Osteoblast (primary cell): ENCODE results near the gene DOCK7. TPM values are rescaled to one million over a fixed set of nuclear protein-coding genes. Genes with fewer than 3 reads are reported as not detected.

Experiments used
- DNase-seq: peaks from one replicate; pipeline ENCODE4 v3.0.0; 2011; ENCODE audit warnings: low spot score, mixed read lengths; ENCODE audit not compliant: insufficient read length; ENCODE audit errors: missing footprints
- H2AFZ ChIP-seq: 2 replicates; pipeline ENCODE4 v1.6.0; 2011; ENCODE audit warnings: mild to moderate bottlenecking, low read length
- H3K27ac ChIP-seq: 2 replicates; pipeline ENCODE4 v1.5.1; 2011; ENCODE audit warnings: mild to moderate bottlenecking, low read depth, low read length, moderate library complexity
- H3K27me3 ChIP-seq: 2 replicates; pipeline ENCODE4 v1.6.0; 2012; ENCODE audit warnings: mild to moderate bottlenecking, control low read depth, inconsistent platforms, low read length, moderate library complexity; ENCODE audit not compliant: insufficient read depth
- H3K36me3 ChIP-seq: 2 replicates; pipeline ENCODE4 v1.5.1; 2011; ENCODE audit warnings: mild to moderate bottlenecking, low read length, control low read depth, moderate library complexity; ENCODE audit not compliant: insufficient read depth
- H3K4me1 ChIP-seq: 2 replicates; pipeline ENCODE4 v1.5.1; 2011; ENCODE audit warnings: mild to moderate bottlenecking, low read length, control low read depth, moderate library complexity; ENCODE audit not compliant: insufficient read depth
- H3K4me2 ChIP-seq: 2 replicates; pipeline ENCODE4 v1.6.0; 2011; ENCODE audit warnings: mild to moderate bottlenecking, low read length; ENCODE audit not compliant: insufficient read depth
- H3K4me3 ChIP-seq: fragments of 200-600 bp; sonication (generic); 3 replicates; pipeline ENCODE4 v1.5.1; 2012; ENCODE audit warnings: mild to moderate bottlenecking, low read length, inconsistent platforms; ENCODE audit not compliant: insufficient read depth
- H3K79me2 ChIP-seq: 2 replicates; pipeline ENCODE4 v1.6.0; 2012; ENCODE audit warnings: mild to moderate bottlenecking, low read length, control low read depth, inconsistent platforms; ENCODE audit not compliant: insufficient read depth
- H3K9me3 ChIP-seq: 2 replicates; pipeline ENCODE4 v1.5.1; 2011; ENCODE audit warnings: low read depth, low read length, control low read depth
- H4K20me1 ChIP-seq: 2 replicates; pipeline ENCODE4 v1.6.0; 2012; ENCODE audit warnings: mild to moderate bottlenecking, low read length, control low read depth; ENCODE audit not compliant: insufficient read depth
- total RNA-seq: library from RNA; depleted of rRNA; stranded (reverse); fragments of >200 nt; gene quantifications from 2 replicates; pipeline ENCODE4 v1.2.3, GENCODE V29; 2012
- TF ChIP-seq, protein P1 (sequence below): IDR thresholded peaks from 2 replicates; pipeline ENCODE4 v1.5.1; 2011; ENCODE audit warnings: mild to moderate bottlenecking, low read depth, low read length, moderate library complexity; ENCODE audit errors: extremely low read depth

The DOCK7 gene
- total RNA-seq, 1 donor = 73.8 TPM

DNA sequence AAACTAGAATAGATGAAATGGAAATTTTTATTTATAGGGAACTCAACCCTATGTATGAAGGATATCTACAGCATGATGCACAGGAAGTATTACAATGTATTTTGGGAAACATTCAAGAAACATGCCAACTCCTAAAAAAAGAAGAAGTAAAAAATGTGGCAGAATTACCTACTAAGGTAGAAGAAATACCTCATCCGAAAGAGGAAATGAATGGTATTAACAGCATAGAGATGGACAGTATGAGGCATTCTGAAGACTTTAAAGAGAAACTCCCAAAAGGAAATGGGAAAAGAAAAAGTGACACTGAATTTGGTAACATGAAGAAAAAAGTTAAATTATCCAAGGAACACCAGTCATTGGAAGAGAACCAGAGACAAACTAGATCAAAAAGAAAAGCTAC is 243.5 kb downstream of the DOCK7 start:
- Histone ChIP-seq H3K4me1 (no peaks in the 10 kb centered on the region), H4K20me1 (no peaks in the 10 kb centered on the region), H3K4me2 (no peak overlapping the region), H3K4me3 (no peak overlapping the region), H2AFZ (no peak overlapping the region), H3K79me2 (peaks cover 52% of the 10 kb centered on the region), H3K36me3 (peaks cover 57% of the 10 kb centered on the region), H3K27ac (no peak overlapping the region), H3K27me3 (no peaks in the 10 kb centered on the region), H3K9me3 (no peaks in the 10 kb centered on the region)
- no peak for DNase-seq
- TF ChIP-seq, protein P1, sequence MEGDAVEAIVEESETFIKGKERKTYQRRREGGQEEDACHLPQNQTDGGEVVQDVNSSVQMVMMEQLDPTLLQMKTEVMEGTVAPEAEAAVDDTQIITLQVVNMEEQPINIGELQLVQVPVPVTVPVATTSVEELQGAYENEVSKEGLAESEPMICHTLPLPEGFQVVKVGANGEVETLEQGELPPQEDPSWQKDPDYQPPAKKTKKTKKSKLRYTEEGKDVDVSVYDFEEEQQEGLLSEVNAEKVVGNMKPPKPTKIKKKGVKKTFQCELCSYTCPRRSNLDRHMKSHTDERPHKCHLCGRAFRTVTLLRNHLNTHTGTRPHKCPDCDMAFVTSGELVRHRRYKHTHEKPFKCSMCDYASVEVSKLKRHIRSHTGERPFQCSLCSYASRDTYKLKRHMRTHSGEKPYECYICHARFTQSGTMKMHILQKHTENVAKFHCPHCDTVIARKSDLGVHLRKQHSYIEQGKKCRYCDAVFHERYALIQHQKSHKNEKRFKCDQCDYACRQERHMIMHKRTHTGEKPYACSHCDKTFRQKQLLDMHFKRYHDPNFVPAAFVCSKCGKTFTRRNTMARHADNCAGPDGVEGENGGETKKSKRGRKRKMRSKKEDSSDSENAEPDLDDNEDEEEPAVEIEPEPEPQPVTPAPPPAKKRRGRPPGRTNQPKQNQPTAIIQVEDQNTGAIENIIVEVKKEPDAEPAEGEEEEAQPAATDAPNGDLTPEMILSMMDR = no peak

DNA sequence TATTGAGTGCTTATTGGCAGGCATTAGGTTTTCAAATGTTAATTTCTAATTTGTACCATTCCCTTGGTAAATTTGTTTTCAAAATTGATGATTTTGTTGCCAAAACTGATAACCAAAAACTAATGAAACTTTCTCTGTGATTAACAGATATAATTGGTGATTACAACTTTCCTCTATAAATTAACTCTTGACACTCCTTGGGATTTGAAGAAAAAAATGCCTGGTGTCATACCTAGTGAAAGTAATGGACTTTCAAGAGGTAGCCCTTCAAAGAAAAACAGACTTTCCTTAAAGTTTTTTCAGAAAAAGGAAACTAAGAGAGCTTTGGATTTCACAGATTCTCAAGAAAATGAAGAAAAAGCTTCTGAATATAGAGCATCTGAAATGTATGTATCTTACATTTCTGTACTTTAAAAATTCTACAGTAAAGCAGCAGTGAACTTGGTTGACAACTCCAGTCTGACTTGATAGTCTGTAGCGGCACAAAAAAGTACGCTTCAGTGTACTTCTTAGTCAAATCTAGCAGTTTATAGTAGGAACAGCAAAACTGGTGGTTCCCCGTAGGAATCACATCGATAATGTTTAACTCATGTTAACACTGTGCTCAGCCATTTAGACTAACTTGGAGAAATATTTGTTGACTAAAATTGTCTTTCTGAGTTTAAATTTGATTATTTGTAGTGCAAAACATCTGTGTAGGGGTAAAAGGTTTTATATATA is 248.4 kb downstream of the DOCK7 start:
- no peak overlapping the region for H3K4me3 ChIP-seq
- no peak overlapping the region for H3K27ac ChIP-seq
- peaks cover 2% of the 10 kb centered on the region for H4K20me1 ChIP-seq
- DNase-seq = no peak
- no peaks in the 10 kb centered on the region for H3K27me3 ChIP-seq
- TF ChIP-seq, protein P1 = no peak
- peaks cover 15% of the 10 kb centered on the region for H3K4me1 ChIP-seq
- H3K4me2 ChIP-seq = no peak overlapping the region
- H3K9me3 ChIP-seq = no peaks in the 10 kb centered on the region
- H3K79me2 ChIP-seq = peaks cover 67% of the 10 kb centered on the region
- no peak overlapping the region for H2AFZ ChIP-seq
- H3K36me3 ChIP-seq = peaks cover 28% of the 10 kb centered on the region

DNA sequence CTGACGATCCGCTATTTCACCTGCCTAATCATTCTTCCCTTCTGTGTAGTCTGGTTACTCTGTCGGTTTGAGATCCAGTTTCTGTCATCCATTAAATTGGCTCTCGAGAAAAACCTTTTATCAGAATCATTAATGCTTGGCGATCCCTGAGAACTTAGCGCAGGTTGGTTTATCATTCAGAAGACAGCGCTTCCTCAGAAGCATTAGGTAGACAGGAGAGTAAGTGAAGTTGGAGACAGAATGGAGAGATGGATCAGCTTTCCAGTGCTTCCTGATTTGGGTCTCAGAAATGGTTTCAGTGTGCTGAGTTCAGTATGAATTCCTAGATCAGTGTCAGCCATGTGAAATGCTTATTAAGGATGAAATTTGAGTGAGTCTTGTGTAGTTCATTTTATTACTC is 250.0 kb downstream of the DOCK7 start:
- no peaks in the 10 kb centered on the region for H3K27me3 ChIP-seq
- DNase-seq = no peak
- peak overlapping the region; percentile 90 for H3K4me3 ChIP-seq
- H3K4me2 ChIP-seq = peak overlapping the region; percentile 83
- H3K36me3 ChIP-seq = peaks cover 15% of the 10 kb centered on the region
- H3K79me2 ChIP-seq = peaks cover 61% of the 10 kb centered on the region
- TF ChIP-seq, protein P1 = no peak
- no peaks in the 10 kb centered on the region for H3K9me3 ChIP-seq
- peak overlapping the region; percentile 97 for H3K27ac ChIP-seq
- H4K20me1 ChIP-seq = peaks cover 2% of the 10 kb centered on the region
- peaks cover 15% of the 10 kb centered on the region for H3K4me1 ChIP-seq
- peak overlapping the region; percentile 98 for H2AFZ ChIP-seq

DNA sequence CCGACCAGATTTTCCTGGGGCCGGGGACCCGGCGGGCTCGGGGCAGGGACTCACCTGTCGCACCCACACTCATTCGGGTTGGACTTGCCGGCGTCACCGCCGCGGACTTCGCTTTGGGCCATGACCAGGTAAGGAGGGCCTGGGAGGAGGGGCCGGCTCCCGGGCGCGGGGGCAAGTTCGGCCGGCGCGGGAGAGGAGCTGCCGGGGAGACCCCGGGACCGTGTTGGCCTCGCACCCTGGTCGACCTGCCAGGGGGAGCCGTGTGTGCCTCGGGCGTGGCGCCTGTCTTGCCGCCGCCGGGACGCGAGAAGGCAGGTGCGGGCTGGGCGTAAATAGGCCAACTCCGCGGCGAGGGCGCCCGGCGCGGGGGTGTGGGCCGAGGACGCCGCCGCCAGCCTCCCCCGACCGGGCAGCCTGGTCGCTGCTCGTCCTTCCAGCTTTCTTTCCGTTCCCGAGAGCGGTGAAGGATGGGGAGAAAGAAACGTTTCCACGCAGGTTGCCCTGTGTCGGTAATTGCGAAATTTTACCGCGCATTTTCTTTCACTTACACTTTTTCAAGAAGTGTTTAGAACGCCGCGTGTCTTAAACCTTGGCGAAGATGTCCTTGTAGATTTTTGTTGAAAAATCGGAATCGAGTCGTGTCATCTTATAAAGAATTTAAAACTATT is 250.8 kb downstream of the DOCK7 start:
- Histone ChIP-seq H3K79me2 (peaks cover 54% of the 10 kb centered on the region), H2AFZ (peak overlapping the region; percentile 98)

More for the DNA sequence above, 250.8 kb downstream of the DOCK7 start:
- Histone ChIP-seq H3K9me3 (no peaks in the 10 kb centered on the region), H3K4me2 (peak overlapping the region; percentile 83), H3K4me3 (peak overlapping the region; percentile 90), H3K27me3 (no peaks in the 10 kb centered on the region), H3K4me1 (peaks cover 15% of the 10 kb centered on the region), H3K27ac (peak overlapping the region; percentile 97), H4K20me1 (peaks cover 2% of the 10 kb centered on the region), H3K36me3 (peaks cover 8% of the 10 kb centered on the region)
- DNase-seq = peak; percentile 44
- TF ChIP-seq, protein P1 = no peak
